H1 (cell line): ENCODE measurements around the gene MYORG. TPM values are rescaled to one million over a fixed set of nuclear protein-coding genes. Genes with fewer than 3 reads are reported as not detected.

Experiments
- CTCF ChIA-PET: fragments of 300-600 bp; sonication (Branson Sonifier 250); formaldehyde crosslinking; loops from one replicate; lab custom pipeline; 2021; ENCODE audit not compliant: partially characterized antibody; lab: Charles Lee
- POLR2A ChIA-PET: fragments of 300-600 bp; sonication (Branson Sonifier 250); formaldehyde crosslinking; loops from one replicate; lab custom pipeline; 2021; ENCODE audit warnings: inconsistent platforms; ENCODE audit not compliant: partially characterized antibody; lab: Charles Lee
- DNase-seq, 2 experiments: peaks; one replicate each; pipeline versions ENCODE4 v3.0.0 to v3.0.0-alpha.2; 2010 to 2022; ENCODE audit warnings: low spot score in 2 of 2, low read depth in 1 of 2, mixed read lengths in 1 of 2
- FAIRE-seq: peaks from 2 replicates; lab custom pipeline; 2011; peaks lifted over from hg19 to GRCh38; lab: Jason Lieb, UNC
- H2AFZ ChIP-seq: 2 replicates; pipeline ENCODE4 v1.8.1; 2012; ENCODE audit warnings: low read length, inconsistent platforms
- H2AK5ac ChIP-seq: 2 replicates; pipeline ENCODE4 v1.6.1; 2013; ENCODE audit warnings: low read depth, low read length
- H2BK120ac ChIP-seq: replicated peaks from 2 replicates; pipeline ENCODE3; 2013; ENCODE audit warnings: low read depth, low read length, inconsistent platforms
- H2BK12ac ChIP-seq: 2 replicates; pipeline ENCODE4 v1.6.1; 2013; ENCODE audit warnings: low read depth, low read length
- H2BK15ac ChIP-seq: 2 replicates; pipeline ENCODE4 v1.6.1; 2013; ENCODE audit warnings: low read length
- H2BK20ac ChIP-seq: 2 replicates; pipeline ENCODE4 v1.6.1; 2013; ENCODE audit warnings: low read length
- H2BK5ac ChIP-seq: 2 replicates; pipeline ENCODE4 v1.6.1; 2013; ENCODE audit warnings: low read depth, low read length
- H3K14ac ChIP-seq: 2 replicates; pipeline ENCODE4 v1.6.1; 2013; ENCODE audit warnings: inconsistent platforms; ENCODE audit not compliant: insufficient read length
- H3K18ac ChIP-seq: 2 replicates; pipeline ENCODE4 v1.6.1; 2013; ENCODE audit warnings: low read length; ENCODE audit errors: extremely low read depth
- H3K23ac ChIP-seq: 2 replicates; pipeline ENCODE4 v1.6.1; 2013; ENCODE audit warnings: inconsistent platforms; ENCODE audit not compliant: insufficient read length
- H3K23me2 ChIP-seq: 2 replicates; pipeline ENCODE4 v1.6.1; 2013; ENCODE audit warnings: low read depth, low read length
- H3K27ac ChIP-seq: 2 replicates; pipeline ENCODE4 v1.6.1; 2011; ENCODE audit warnings: low read depth, low read length, inconsistent platforms
- H3K27me3 ChIP-seq, 4 experiments: replicated peaks in 1 of 4; 1 replicate in 1 of 4; 2 replicates in 3 of 4; pipeline versions ENCODE4 v1.6.1 to v1.8.1; 2011 to 2013; ENCODE audit warnings: low read length in 3 of 4, mild to moderate bottlenecking in 3 of 4, inconsistent platforms in 2 of 4, mixed read lengths in 2 of 4, moderate library complexity in 1 of 4; ENCODE audit not compliant: control insufficient read depth in 3 of 4, insufficient read depth in 3 of 4; ENCODE audit errors: extremely low read depth in 1 of 4
- H3K36me3 ChIP-seq, 4 experiments: 2 replicates each; pipeline versions ENCODE4 v1.6.1 to v1.8.1; 2011 to 2013; ENCODE audit warnings: mild to moderate bottlenecking in 4 of 4, low read length in 3 of 4, moderate library complexity in 2 of 4, control low read depth in 1 of 4, inconsistent platforms in 1 of 4; ENCODE audit not compliant: insufficient read depth in 4 of 4, control insufficient read depth in 2 of 4
- H3K4ac ChIP-seq: replicated peaks from 2 replicates; pipeline ENCODE3; 2013; ENCODE audit warnings: low read length, low read depth, mixed read lengths, inconsistent platforms; ENCODE audit not compliant: insufficient read length
- H3K4me1 ChIP-seq, 4 experiments: replicated peaks in 1 of 4; 1 replicate in 1 of 4; 2 replicates in 3 of 4; pipeline versions ENCODE4 v1.6.1 to v1.8.1; 2011 to 2013; ENCODE audit warnings: low read length in 3 of 4, inconsistent platforms in 2 of 4, mixed read lengths in 1 of 4; ENCODE audit not compliant: insufficient read depth in 4 of 4, control insufficient read depth in 3 of 4
- H3K4me2 ChIP-seq, 2 experiments: 2 replicates each; pipeline versions ENCODE4 v1.6.1 to v1.8.1; 2011 to 2013; ENCODE audit warnings: low read depth in 2 of 2, low read length in 2 of 2, control low read depth in 1 of 2, inconsistent platforms in 1 of 2, mild to moderate bottlenecking in 1 of 2; ENCODE audit not compliant: insufficient read depth in 1 of 2
- H3K4me3 ChIP-seq, 4 experiments: fragments of 200-600, 300-600 bp in 1 of 4; sonication (generic), shearing (Covaris generic), sonication (Bioruptor Twin) in 1 of 4; 2 replicates each; pipeline versions ENCODE4 v1.5.1 to v1.8.1; 2011 to 2016; ENCODE audit warnings: low read length in 4 of 4, low read depth in 3 of 4, control low read depth in 2 of 4, inconsistent platforms in 2 of 4, mild to moderate bottlenecking in 2 of 4, mixed read lengths in 1 of 4, moderate library complexity in 1 of 4; ENCODE audit not compliant: insufficient read depth in 2 of 4; ENCODE audit errors: extremely low read depth in 1 of 4
- H3K56ac ChIP-seq: replicated peaks from 2 replicates; pipeline ENCODE3; 2013; ENCODE audit warnings: low read depth, mild to moderate bottlenecking, mixed read lengths, low read length, inconsistent platforms; ENCODE audit not compliant: insufficient read length
- H3K79me1 ChIP-seq: 2 replicates; pipeline ENCODE4 v1.6.1; 2013; ENCODE audit warnings: low read depth, low read length, control low read depth
- H3K79me2 ChIP-seq, 2 experiments: 2 replicates each; pipeline versions ENCODE4 v1.6.1 to v1.8.1; 2012 to 2013; ENCODE audit warnings: low read length in 2 of 2, mild to moderate bottlenecking in 2 of 2, inconsistent platforms in 1 of 2; ENCODE audit not compliant: insufficient read depth in 2 of 2, control insufficient read depth in 1 of 2
- H3K9ac ChIP-seq, 4 experiments: replicated peaks in 1 of 4; 1 replicate in 1 of 4; 2 replicates in 3 of 4; pipeline versions ENCODE4 v1.6.1 to v1.8.1; 2011 to 2013; ENCODE audit warnings: low read depth in 3 of 4, low read length in 3 of 4, control low read depth in 2 of 4, mild to moderate bottlenecking in 2 of 4, moderate library complexity in 2 of 4, inconsistent platforms in 1 of 4; ENCODE audit errors: extremely low read depth in 1 of 4
- H3K9me3 ChIP-seq, 2 experiments: 2 replicates each; pipeline versions ENCODE4 v1.6.1 to v1.8.1; 2012 to 2013; ENCODE audit warnings: mild to moderate bottlenecking in 2 of 2, moderate library complexity in 2 of 2, control low read depth in 1 of 2, inconsistent platforms in 1 of 2, low read depth in 1 of 2, low read length in 1 of 2, mixed read lengths in 1 of 2; ENCODE audit not compliant: insufficient read depth in 2 of 2
- H4K20me1 ChIP-seq, 2 experiments: replicated peaks in 1 of 2; 2 replicates each; pipeline versions ENCODE3 to v1.8.1; 2011 to 2013; ENCODE audit warnings: inconsistent platforms in 2 of 2, low read length in 2 of 2, mild to moderate bottlenecking in 1 of 2; ENCODE audit not compliant: insufficient read depth in 2 of 2, control insufficient read depth in 1 of 2
- H4K5ac ChIP-seq: 2 replicates; pipeline ENCODE4 v1.6.1; 2013; ENCODE audit warnings: low read length, low read depth, mixed read lengths, inconsistent platforms; ENCODE audit not compliant: insufficient read length
- H4K8ac ChIP-seq: 2 replicates; pipeline ENCODE4 v1.8.0; 2013; ENCODE audit warnings: mild to moderate bottlenecking, moderate library complexity, low read length, inconsistent platforms; ENCODE audit not compliant: insufficient read depth; ENCODE audit errors: extremely low read depth
- H4K91ac ChIP-seq: replicated peaks from 2 replicates; pipeline ENCODE3; 2013; ENCODE audit warnings: low read length, mixed read lengths, inconsistent platforms; ENCODE audit not compliant: insufficient read length
- BACH1 ChIP-seq: IDR thresholded peaks from 2 replicates; pipeline ENCODE4 v1.6.1; 2012; ENCODE audit warnings: low read length, improper control_type of control experiment
- CBX8 ChIP-seq: fragments of 300-800, 300-1000 bp; sonication (generic); IDR thresholded peaks from 2 replicates; pipeline ENCODE4 v1.7.1; 2016; ENCODE audit warnings: low read depth, low read length, borderline replicate concordance
- CEBPB ChIP-seq: IDR thresholded peaks from 2 replicates; pipeline ENCODE4 v1.6.1; 2012; ENCODE audit warnings: low read depth, low read length
- CTCF ChIP-seq, 3 experiments: IDR thresholded peaks; 1 replicate in 2 of 3; 2 replicates in 1 of 3; pipeline versions ENCODE4 v1.5.1 to v1.6.1; 2011; ENCODE audit warnings: low read length in 3 of 3, mild to moderate bottlenecking in 3 of 3, inconsistent platforms in 2 of 3, low read depth in 1 of 3, moderate library complexity in 1 of 3; ENCODE audit not compliant: insufficient read depth in 1 of 3; ENCODE audit errors: control extremely low read depth in 1 of 3
- FOSL1 ChIP-seq: IDR thresholded peaks from 2 replicates; pipeline ENCODE4 v1.6.1; 2011; ENCODE audit warnings: mild to moderate bottlenecking, low read depth, low read length, moderate library complexity; ENCODE audit not compliant: insufficient read depth
- HDAC6 ChIP-seq: IDR thresholded peaks from one replicate; pipeline ENCODE4 v1.7.1; 2012; ENCODE audit warnings: low read depth, mild to moderate bottlenecking, inconsistent platforms, low read length, moderate library complexity
- NRF1 ChIP-seq: IDR thresholded peaks from 2 replicates; pipeline ENCODE4 v1.6.1; 2011; ENCODE audit warnings: mild to moderate bottlenecking, low read depth, low read length, improper control_type of control experiment
- POU5F1 ChIP-seq: IDR thresholded peaks from 2 replicates; pipeline ENCODE4 v1.6.1; 2011; ENCODE audit warnings: low read depth, mild to moderate bottlenecking, low read length, moderate library complexity
- RNF2 ChIP-seq: fragments of 200-900, 300-1000 bp; sonication (generic); IDR thresholded peaks from 2 replicates; pipeline ENCODE4 v1.7.1; 2016; ENCODE audit warnings: borderline replicate concordance, low read depth, mild to moderate bottlenecking, antibody characterized with exemption, low read length; ENCODE audit not compliant: poor library complexity, severe bottlenecking; ENCODE audit errors: missing control alignments
- WGBS, 2 experiments: shearing (Covaris generic) in 1 of 2; methylation state at CpG; one replicate each; pipeline versions ENCODE4 v1.1.6 to v1.1.7; 2013 to 2015; ENCODE audit warnings: low lambda C conversion rate in 2 of 2, mixed read lengths in 2 of 2, inconsistent platforms in 1 of 2, low coverage in 1 of 2, missing lambda C conversion rate in 1 of 2; ENCODE audit not compliant: insufficient replicate concordance in 2 of 2, insufficient coverage in 1 of 2, insufficient read length in 1 of 2; ENCODE audit errors: extremely low coverage in 1 of 2, missing lambda C conversion rate in 1 of 2; 5-methylcytosine and 5-hydroxymethylcytosine counted together
- polyA plus RNA-seq, 7 experiments: library from polyadenylated mRNA; depleted of rRNA in 3 of 7; stranded (reverse) in 5 of 7; unstranded in 2 of 7; fragments of >200 nt in 5 of 7; fragments of 200-250 nt in 2 of 7; gene quantifications; 1 replicate in 5 of 7; 2 replicates in 1 of 7; 4 replicates in 1 of 7; pipeline versions ENCODE4 v1.2.1 to v1.2.3, GENCODE V29; 2011 to 2013; ENCODE audit warnings: missing spikeins in 2 of 7, mixed read lengths in 2 of 7
- total RNA-seq: library from RNA; stranded (reverse); fragmentation: NEBNext Ultra II Directional; extraction: Animal tissue kit (Norgen Biotek cat#: 25700); gene quantifications from 2 replicates; pipeline ENCODE4 v1.2.1, GENCODE V29; 2021

The MYORG gene
- total and polyA plus RNA-seq, 2 of the 8 experiments (the other 6 are each of a cell fraction or from before 2014, with no cell fraction given) = 1.2 to 5.9 TPM

- no peaks in the 10 kb centered on the region for H3K79me2 ChIP-seq
- ChIA-PET POLR2A (interaction anchor here (0.9 kb wide), 1 partner anchor 15 kb away, joined by 3 read pairs; no protein-coding TSS in a partner anchor), CTCF (interaction anchor here (12.2 to 19.4 kb wide), 2 partner anchors 33 to 116 kb away, joined by 99 to 350 read pairs; no protein-coding TSS in a partner anchor)
- H2AFZ ChIP-seq = no peak overlapping the region
- H3K4me2 ChIP-seq = no peak overlapping the region
- H3K56ac ChIP-seq = no peak overlapping the region
- no peak overlapping the region for H4K5ac ChIP-seq
- H2BK120ac ChIP-seq = no peak overlapping the region
- H2BK12ac ChIP-seq = no peak overlapping the region
- H3K4ac ChIP-seq = no peak overlapping the region
- peaks cover 0 to 9% (median 0%) of the 10 kb centered on the region in 4 experiments; a peak in 1 of 8 replicates for H3K36me3 ChIP-seq
- H3K9me3 ChIP-seq = peaks cover 0 to 6% of the 10 kb centered on the region in 2 experiments; a peak in 2 of 4 replicates
- H3K79me1 ChIP-seq = no peaks in the 10 kb centered on the region; the same call in 1 of the 2 replicates
- no peak overlapping the region for H2BK5ac ChIP-seq
- H3K27ac ChIP-seq = no peak overlapping the region
- H2AK5ac ChIP-seq = no peak overlapping the region
- H3K18ac ChIP-seq = no peak overlapping the region
- 95% methylated on average over 23 of the region's 23 CpGs; no CpG with 5 or more reads in 1 of the 2 experiments for WGBS, 2 experiments
- H3K4me1 ChIP-seq = peaks cover 0 to 3% (median under 1%) of the 10 kb centered on the region in 4 experiments; a peak in 4 of 7 replicates
- no peak overlapping the region for H4K91ac ChIP-seq
- peaks cover 0 to under 1% (median 0%) of the 10 kb centered on the region in 4 experiments; a peak in 2 of 7 replicates for H3K27me3 ChIP-seq
- H3K9ac ChIP-seq = no peak overlapping the region
- H3K23ac ChIP-seq = no peak overlapping the region
- H3K4me3 ChIP-seq = no peak overlapping the region
- FAIRE-seq = no peak
- no peak overlapping the region for H3K14ac ChIP-seq
- H2BK20ac ChIP-seq = no peak overlapping the region
- no peaks in the 10 kb centered on the region for H3K23me2 ChIP-seq
- DNase-seq = no peak
- peaks cover 0 to 4% of the 10 kb centered on the region in 2 experiments for H4K20me1 ChIP-seq
- no peak overlapping the region for H2BK15ac ChIP-seq
- H4K8ac ChIP-seq = peak overlapping the region; percentile 35; the same call in 1 of the 2 replicates
- TF ChIP-seq BACH1 (no peak), HDAC6 (no peak), FOSL1 (no peak), POU5F1 (no peak), NRF1 (no peak), CBX8 (no peak), RNF2 (no peak), CEBPB (no peak), CTCF (IDR thresholded peaks at IDR 0.05; ENCODE audit: control extremely low read depth in 1 of 3, insufficient read depth in 1 of 3, low read depth in 1 of 3, low read length in 3 of 3) (no peak)
Observed at GRCh38 chr9:34370335-34370969, 6.2 kb downstream of the MYORG start.
